Measurements from ENCODE around the gene BEND3. TPM values are rescaled to one million over a fixed set of nuclear protein-coding genes. Genes with fewer than 3 reads are reported as not detected.

The BEND3 gene
- total RNA-seq, 4 donors from 2014 or later: 1.1 to 3.2 (median 1.5) TPM

GRCh38 chr6:107114213-107114925 lies 946 bp downstream of the BEND3 start:
- ATAC-seq: peak; percentile 95
- Histone ChIP-seq H3K9me3 (no peaks in the 10 kb centered on the region), H3K4me3 (peak overlapping the region; percentile 65 to 86), H3K36me3 (no peaks in the 10 kb centered on the region), H3K4me1 (peaks cover 0 to 22% (median 6%) of the 10 kb centered on the region in 3 donors), H3K27ac (peak overlapping the region in 3 of 4 donors; percentile 71 to 82 (median 77)), H3K27me3 (peaks cover 26% of the 10 kb centered on the region)
- WGBS, 2 donors (ENCODE audit: low coverage in 1 of 2): 0% methylated on average over 1 to 4 of the region's 116 CpGs
- TF ChIP-seq POLR2AphosphoS5 (IDR thresholded peaks at IDR 0.05): no peak
- TF ChIP-seq EP300 (IDR thresholded peaks at IDR 0.05): no peak
- no peak for TF ChIP-seq POLR2A (IDR thresholded peaks at IDR 0.05)
- TF ChIP-seq CTCF (IDR thresholded peaks at IDR 0.05): peak in 3 of 4 experiments; percentile 90 to 95 (median 95)

GRCh38 chr6:107110200-107110599 lies 5.1 kb downstream of the BEND3 start:
- WGBS, 2 donors (ENCODE audit: low coverage in 1 of 2): 73% methylated on average over 1 of the region's 1 CpG; no CpG with 5 or more reads in 1 of the 2 donors
- H3K27ac ChIP-seq: no peak overlapping the region
- no peak for TF ChIP-seq CTCF (IDR thresholded peaks at IDR 0.05)
- no peak for TF ChIP-seq EP300 (IDR thresholded peaks at IDR 0.05)
- no peak for TF ChIP-seq POLR2AphosphoS5 (IDR thresholded peaks at IDR 0.05)
- TF ChIP-seq POLR2A (IDR thresholded peaks at IDR 0.05): no peak
- no peaks in the 10 kb centered on the region for H3K27me3 ChIP-seq
- no peak overlapping the region for H3K4me3 ChIP-seq
- no peaks in the 10 kb centered on the region for H3K36me3 ChIP-seq
- no peak for ATAC-seq
- H3K4me1 ChIP-seq: peaks cover 0 to 8% (median 6%) of the 10 kb centered on the region in 3 donors
- no peaks in the 10 kb centered on the region for H3K9me3 ChIP-seq

GRCh38 chr6:107108201-107108890 lies 7.0 kb downstream of the BEND3 start:
- TF ChIP-seq EP300 (IDR thresholded peaks at IDR 0.05) (no peak), POLR2A (IDR thresholded peaks at IDR 0.05) (no peak), CTCF (IDR thresholded peaks at IDR 0.05) (no peak), POLR2AphosphoS5 (IDR thresholded peaks at IDR 0.05) (no peak)
- no peak for ATAC-seq
- 93 to 96% methylated on average over 8 to 10 of the region's 17 CpGs for WGBS, 2 donors (ENCODE audit: low coverage in 1 of 2)

GRCh38 chr6:107107791-107108190 lies 7.5 kb downstream of the BEND3 start:
- Histone ChIP-seq H3K9me3 (no peaks in the 10 kb centered on the region), H3K27ac (no peak overlapping the region), H3K4me1 (no peaks in the 10 kb centered on the region), H3K4me3 (no peak overlapping the region), H3K36me3 (no peaks in the 10 kb centered on the region), H3K27me3 (no peaks in the 10 kb centered on the region)
- ATAC-seq: no peak
- 94% methylated on average over 4 of the region's 4 CpGs; no CpG with 5 or more reads in 1 of the 2 donors for WGBS, 2 donors (ENCODE audit: low coverage in 1 of 2)
- no peak for TF ChIP-seq CTCF (IDR thresholded peaks at IDR 0.05)

More at GRCh38 chr6:107108201-107108890, 7.0 kb downstream of the BEND3 start:
- H3K36me3 ChIP-seq: no peaks in the 10 kb centered on the region
- no peak overlapping the region for H3K4me3 ChIP-seq
- peaks cover 0 to under 1% (median 0%) of the 10 kb centered on the region in 3 donors for H3K4me1 ChIP-seq
- no peak overlapping the region for H3K27ac ChIP-seq
- H3K9me3 ChIP-seq: no peaks in the 10 kb centered on the region
- no peaks in the 10 kb centered on the region for H3K27me3 ChIP-seq
